GM19438 (cell line): Measurements from ENCODE around the gene SLC4A1AP.

Experiments used
- ATAC-seq: cut with Tn5 transposase; IDR thresholded peaks from one replicate; pipeline ENCODE4 v1.9.1; 2021; ENCODE audit warnings: low read depth; ENCODE audit not compliant: unreplicated experiment

SLC4A1AP gene

DNA sequence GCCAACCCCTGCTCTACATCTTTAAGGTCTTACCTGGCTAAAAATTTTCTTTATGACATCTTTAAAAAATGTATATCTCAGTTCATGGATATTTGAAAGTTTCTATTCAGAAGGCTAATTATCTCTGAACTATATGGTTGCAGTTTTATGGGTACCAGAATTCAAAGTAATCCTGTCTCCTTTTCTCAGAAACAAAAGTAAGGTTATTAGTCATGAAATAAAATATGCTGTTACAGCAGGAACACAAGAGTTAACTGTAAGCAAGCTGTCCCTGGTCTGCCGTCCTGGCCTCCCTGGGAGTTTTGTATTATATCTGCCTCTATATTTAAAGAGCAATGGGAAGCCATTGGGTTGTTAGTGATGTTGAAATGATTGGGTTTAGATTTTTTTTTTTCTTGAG is 34.0 kb downstream of the SLC4A1AP start:
- no peak for ATAC-seq

GRCh38 chr2:27701676-27702075 is 38.0 kb downstream of the SLC4A1AP start:
- no peak for ATAC-seq

GRCh38 chr2:27702302-27702701 is 38.6 kb downstream of the SLC4A1AP start:
- no peak for ATAC-seq

- ATAC-seq = no peak
Measured at GRCh38 chr2:27703638-27704341, 40.1 kb downstream of the SLC4A1AP start.

- ATAC-seq = no peak
Measured at GRCh38 chr2:27704342-27704876, 40.7 kb downstream of the SLC4A1AP start.

DNA sequence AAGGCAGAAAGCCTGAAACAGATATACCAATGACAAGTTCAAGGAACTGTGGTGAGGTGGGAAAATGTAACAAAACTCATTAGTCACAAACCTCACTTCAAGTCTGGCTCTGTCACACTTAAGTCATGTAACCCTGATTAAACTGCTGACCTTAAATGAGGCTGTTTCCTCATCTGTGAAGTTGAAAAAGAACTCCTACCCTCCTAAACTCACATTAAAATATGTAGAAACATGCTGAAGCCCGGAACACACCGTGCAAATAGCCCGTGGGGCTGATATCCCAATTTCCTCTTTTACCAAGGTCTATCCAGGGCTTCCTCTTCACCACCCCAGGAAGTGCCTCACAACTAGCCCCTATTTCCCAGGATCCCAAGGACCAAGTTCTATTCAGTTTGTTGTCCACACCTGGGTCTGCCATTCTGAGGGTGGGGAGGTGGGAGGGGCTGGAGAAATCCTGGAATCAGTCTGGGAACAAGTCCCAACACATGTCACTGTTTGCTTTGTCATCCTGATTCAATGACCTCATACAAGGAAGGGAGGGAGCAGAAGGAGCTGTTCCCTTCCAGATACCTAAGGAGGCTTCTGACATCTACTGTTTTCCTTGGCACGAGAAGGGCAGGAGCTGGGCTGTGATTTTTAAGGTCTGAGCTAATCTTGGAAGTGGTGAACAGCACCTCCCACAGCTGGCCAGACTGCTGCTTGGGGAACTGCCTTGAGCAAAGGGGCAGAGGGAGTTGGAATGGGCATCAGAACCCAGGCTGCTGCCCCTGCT is 42.3 kb downstream of the SLC4A1AP start:
- ATAC-seq = no peak

DNA sequence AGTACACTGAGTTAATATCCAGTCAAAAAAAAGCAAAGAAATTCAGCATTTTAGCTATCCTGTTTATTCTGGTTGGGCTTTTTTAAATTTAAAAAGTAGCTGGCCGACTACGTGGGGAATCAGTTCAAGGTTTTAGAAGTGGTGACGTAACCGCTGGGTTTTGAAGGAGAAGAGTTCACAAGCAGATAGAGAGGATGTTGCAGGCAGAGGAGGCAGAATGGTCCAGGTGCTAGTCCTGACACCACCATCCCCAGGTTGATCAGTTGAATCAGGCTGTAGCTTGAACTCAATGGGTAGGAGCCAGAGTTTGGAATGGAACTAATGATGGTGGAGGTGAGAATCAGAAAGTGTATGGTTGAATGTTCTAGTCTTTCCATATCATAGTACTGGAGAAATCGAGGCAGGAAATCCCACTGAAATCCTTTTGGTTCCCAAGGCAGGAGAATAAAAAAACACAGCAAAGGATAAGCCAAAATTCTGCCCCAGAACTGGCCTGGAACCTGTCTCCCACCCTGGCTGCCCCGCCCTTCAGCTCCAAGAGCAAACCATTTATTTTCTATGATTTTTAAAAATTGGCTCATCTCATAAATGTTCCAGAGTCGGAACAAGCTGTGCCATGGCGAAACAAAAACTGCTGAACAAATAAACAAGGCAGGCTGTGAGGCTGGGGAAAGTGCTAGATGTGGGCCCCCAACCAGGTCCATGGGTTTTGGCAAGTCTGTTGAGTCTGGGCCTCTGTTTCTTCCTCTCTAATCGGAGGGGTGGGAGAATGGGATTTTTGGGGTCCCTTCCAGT is 44.0 kb downstream of the SLC4A1AP start:
- no peak for ATAC-seq

- no peak for ATAC-seq
Measured at GRCh38 chr2:27708257-27708654, 44.6 kb downstream of the SLC4A1AP start.

DNA sequence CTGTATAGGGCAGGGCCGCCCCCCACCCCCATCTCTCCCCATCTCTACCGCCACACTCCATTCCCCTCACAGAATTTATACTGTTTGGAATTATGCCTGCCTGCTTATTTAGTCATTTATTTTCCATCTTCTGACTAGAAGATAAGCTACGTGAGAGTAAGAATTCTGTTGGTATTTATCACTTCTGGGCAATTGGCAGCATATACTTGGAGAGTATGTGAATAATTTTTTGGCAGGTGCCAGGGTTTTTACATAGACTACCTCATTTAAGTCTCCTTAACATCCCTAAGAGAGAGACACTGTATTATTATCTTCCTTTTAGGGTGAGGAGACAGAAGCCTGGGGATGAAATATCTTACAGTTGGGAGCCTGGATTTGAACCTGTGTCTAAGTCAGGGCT is 45.0 kb downstream of the SLC4A1AP start:
- no peak for ATAC-seq

GRCh38 chr2:27709326-27709725 is 45.6 kb downstream of the SLC4A1AP start:
- ATAC-seq = no peak

DNA sequence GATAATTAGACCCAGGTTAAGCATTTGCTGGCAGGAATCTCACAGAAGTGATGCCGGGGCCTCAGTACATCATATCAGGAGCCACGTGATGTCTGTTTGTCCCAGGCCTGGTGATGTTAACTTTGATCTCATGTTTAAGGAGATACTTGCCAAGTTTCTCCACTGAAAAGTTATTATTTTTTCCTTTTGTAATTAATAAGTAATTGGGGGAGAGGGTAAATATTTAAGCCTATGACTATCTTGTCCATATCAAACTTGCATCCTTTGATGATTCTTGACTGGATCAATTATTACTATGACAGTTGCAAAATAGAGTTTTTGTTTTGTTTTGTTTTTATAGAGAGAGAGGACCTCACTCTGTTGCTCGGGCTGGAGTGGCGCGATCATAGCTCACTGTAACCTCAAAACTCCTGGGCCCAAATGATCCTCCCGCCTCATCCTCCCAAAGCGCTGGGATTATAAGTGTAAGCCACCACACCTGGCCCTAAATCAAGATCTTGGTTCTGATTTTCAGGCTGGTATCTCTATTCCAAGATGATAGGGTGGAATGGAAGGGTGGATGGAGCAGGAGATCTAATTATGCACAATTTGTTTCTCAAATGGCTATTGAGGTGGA is 46.4 kb downstream of the SLC4A1AP start:
- no peak for ATAC-seq

DNA sequence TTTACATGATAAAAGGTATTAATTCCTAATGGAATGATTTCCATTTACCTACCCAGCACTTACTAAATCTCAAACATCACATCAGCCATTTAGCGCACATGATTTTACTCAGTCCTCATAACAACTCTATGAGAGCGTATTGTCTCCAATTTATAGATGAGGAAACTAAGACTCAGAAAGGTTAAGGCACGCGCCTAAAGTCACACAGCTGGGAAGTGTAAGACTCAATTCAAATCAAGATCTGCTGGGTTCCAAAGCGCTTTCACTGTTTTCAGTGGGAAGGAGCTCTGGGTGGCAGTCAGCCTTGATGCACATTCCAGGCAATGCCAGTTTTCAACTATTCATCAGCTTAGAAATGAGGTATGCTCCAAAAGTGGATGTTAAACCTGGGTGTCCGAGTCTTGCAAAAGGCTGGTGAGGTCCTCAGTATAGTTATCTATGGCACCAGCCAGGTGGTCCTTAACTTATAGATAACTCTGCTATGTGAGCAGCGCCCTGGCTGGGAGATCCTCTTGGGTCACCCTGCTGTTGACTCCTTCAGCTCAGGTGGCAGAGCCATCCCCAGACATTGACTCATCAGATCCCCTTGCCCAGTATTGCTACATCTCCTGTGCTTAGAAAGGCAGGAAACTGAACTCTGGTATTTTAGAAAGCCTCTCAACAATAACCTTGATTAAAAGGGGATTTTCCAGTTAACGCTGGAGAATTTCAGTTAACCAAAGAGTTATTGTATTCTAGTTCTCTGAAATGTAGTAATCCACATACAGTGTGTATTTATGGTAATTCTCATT is 47.1 kb downstream of the SLC4A1AP start:
- no peak for ATAC-seq

- ATAC-seq = no peak
Measured at GRCh38 chr2:27711804-27712203, 48.1 kb downstream of the SLC4A1AP start.

- ATAC-seq = no peak
Measured at GRCh38 chr2:27712522-27712921, 48.8 kb downstream of the SLC4A1AP start.

- no peak for ATAC-seq
Measured at GRCh38 chr2:27713201-27713600, 49.5 kb downstream of the SLC4A1AP start.

GRCh38 chr2:27714053-27714452 is 50.4 kb downstream of the SLC4A1AP start:
- ATAC-seq = no peak

DNA sequence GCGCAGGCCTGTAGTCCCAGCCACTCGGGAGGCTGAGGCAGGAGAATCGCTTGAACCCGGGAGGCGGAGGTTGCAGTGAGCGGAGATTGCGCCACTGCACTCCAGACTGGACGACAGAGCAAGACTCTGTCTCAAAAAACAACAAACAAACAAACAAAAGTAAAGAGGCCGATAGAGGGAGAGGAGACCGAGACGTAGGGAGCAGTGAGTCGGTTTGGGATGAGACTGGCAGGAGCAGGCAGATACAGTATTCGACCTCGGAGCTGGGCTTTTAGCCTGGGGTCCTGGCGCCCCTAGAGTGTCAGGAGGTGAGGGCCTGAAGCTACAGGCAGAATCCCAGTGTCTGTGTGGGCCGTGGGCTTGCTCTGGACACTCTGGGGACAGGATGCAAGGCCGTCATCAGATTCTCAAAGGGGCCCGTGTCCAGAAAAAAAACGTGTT is 51.2 kb downstream of the SLC4A1AP start:
- no peak for ATAC-seq

DNA sequence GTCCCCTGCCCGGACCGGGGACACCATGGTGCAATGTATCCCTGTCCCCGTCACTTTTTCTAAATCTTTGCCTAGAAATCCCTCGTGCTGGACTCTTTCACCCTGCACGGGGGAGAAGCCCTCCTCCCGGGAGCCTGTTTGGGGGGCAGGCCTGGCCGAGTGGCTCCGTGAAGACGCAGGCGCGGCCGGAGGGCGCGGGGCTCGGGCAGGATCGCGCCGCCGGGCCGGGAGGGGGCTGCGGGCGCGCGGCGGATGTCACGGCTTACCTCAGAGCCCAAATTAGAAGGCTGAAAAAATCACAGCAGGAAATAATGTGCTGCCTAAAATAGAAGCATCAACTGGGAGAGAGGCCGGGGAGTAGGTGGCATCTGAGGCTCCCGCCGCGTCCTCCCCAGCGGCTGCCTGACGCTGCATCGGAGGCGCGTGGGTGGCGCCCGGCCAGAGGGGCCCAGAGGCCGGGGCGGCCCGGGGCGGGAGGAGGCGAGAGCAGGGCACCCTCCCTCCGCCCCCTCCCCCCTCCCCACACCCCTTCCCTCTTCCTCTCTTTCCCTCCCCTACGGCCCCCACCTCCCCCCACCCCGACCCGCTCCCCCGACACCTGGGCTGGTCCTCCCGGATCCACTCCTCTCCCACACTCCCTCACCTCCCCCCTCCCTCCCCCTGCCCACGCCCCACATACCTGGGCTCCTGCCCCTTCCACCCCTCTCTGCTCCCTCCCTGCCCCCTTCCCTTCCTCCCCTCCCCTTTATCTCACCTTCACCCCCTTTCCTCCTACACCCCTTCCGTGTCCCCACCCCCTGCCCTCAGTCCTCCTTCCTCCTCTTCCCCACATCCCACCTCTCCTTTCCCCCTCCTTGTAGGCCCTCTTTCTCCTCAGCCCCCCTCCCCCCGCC is 51.9 kb downstream of the SLC4A1AP start:
- ATAC-seq = no peak
